ENCODE data around the gene TMEM117.

GRCh38 chr12:44347145-44347544 is 511.3 kb downstream of the TMEM117 start:
- TF ChIP-seq, protein P1, sequence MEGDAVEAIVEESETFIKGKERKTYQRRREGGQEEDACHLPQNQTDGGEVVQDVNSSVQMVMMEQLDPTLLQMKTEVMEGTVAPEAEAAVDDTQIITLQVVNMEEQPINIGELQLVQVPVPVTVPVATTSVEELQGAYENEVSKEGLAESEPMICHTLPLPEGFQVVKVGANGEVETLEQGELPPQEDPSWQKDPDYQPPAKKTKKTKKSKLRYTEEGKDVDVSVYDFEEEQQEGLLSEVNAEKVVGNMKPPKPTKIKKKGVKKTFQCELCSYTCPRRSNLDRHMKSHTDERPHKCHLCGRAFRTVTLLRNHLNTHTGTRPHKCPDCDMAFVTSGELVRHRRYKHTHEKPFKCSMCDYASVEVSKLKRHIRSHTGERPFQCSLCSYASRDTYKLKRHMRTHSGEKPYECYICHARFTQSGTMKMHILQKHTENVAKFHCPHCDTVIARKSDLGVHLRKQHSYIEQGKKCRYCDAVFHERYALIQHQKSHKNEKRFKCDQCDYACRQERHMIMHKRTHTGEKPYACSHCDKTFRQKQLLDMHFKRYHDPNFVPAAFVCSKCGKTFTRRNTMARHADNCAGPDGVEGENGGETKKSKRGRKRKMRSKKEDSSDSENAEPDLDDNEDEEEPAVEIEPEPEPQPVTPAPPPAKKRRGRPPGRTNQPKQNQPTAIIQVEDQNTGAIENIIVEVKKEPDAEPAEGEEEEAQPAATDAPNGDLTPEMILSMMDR (IDR thresholded peaks at IDR 0.05; ENCODE audit: low read length) = no peak
- no peak for TF ChIP-seq EZH2 (IDR thresholded peaks at IDR 0.05; ENCODE audit: borderline replicate concordance, low read length)

Measured in OCI-LY1 (cell line).